Measurements from ENCODE around the gene CEP170. TPM values are rescaled to one million over a fixed set of nuclear protein-coding genes. Genes with fewer than 3 reads are reported as not detected.
"Not testable (repeated sequence)": the region's sequence is repeated elsewhere in the genome, so short reads cannot be mapped to it uniquely, and the experiment has no call there.

The CEP170 gene
- total RNA-seq, 1 experiment from 2014 or later, result 67.8 TPM

- ChIA-PET CTCF (interaction anchor here (0.7 kb wide), 1 partner anchor 101 kb away, joined by 4 read pairs; no protein-coding TSS in a partner anchor), POLR2A (ENCODE audit: low non-redundant PET) (no interaction called here)
- peak; percentile 27 for DNase-seq (ENCODE audit: low spot score)
- TF ChIP-seq EZH2 (IDR thresholded peaks at IDR 0.05; ENCODE audit: borderline replicate concordance, low read depth, low read length, poor library complexity, severe bottlenecking) (no peak), CTCF (conservative IDR thresholded peaks at IDR 0.05; ENCODE audit: low read depth, low read length) (no peak)
- Histone ChIP-seq H3K27me3 (replicated peaks; ENCODE audit: insufficient read depth, low read depth, low read length, poor library complexity) (no peaks in the 10 kb centered on the region), H3K4me1 (ENCODE audit: insufficient read depth, low read length, poor library complexity, severe bottlenecking) (peaks cover 18% of the 10 kb centered on the region), H3K36me3 (ENCODE audit: insufficient read depth, low read length, poor library complexity, severe bottlenecking) (no peaks in the 10 kb centered on the region), H3K27ac (ENCODE audit: low read depth, low read length, poor library complexity, severe bottlenecking) (peak overlapping the region; percentile 76), H3K4me3 (ENCODE audit: low read depth, low read length, poor library complexity, severe bottlenecking) (no peak overlapping the region), H3K9me3 (ENCODE audit: low read depth, low read length, poor library complexity, severe bottlenecking) (no peaks in the 10 kb centered on the region)
- intact Hi-C loops (cut with micrococcal nuclease; ENCODE audit: unreplicated experiment), result no loop called here
- BruUV-seq (replicated peaks), result no TSS peak
These were observed 41.9 kb downstream of the CEP170 start for GRCh38 chr1:243213045-243213787.

- H3K4me1 ChIP-seq (ENCODE audit: insufficient read depth, low read length, poor library complexity, severe bottlenecking), result peaks cover 18% of the 10 kb centered on the region
- H3K36me3 ChIP-seq (ENCODE audit: insufficient read depth, low read length, poor library complexity, severe bottlenecking); H3K27me3 ChIP-seq (replicated peaks; ENCODE audit: insufficient read depth, low read depth, low read length, poor library complexity); intact Hi-C loops (cut with micrococcal nuclease; ENCODE audit: unreplicated experiment); CTCF ChIA-PET; H3K4me3 ChIP-seq (ENCODE audit: low read depth, low read length, poor library complexity, severe bottlenecking); POLR2A ChIA-PET (ENCODE audit: low non-redundant PET); BruUV-seq (replicated peaks); H3K9me3 ChIP-seq (ENCODE audit: low read depth, low read length, poor library complexity, severe bottlenecking): not testable (repeated sequence)
- H3K27ac ChIP-seq (ENCODE audit: low read depth, low read length, poor library complexity, severe bottlenecking), result peak overlapping the region; percentile 16
- peak; percentile 12 for DNase-seq (ENCODE audit: low spot score)
These were observed 43.1 kb downstream of the CEP170 start for GRCh38 chr1:243211984-243212383.

GRCh38 chr1:243205026-243205501 is 50.0 kb downstream of the CEP170 start:
- CTCF ChIA-PET; H3K9me3 ChIP-seq (ENCODE audit: low read depth, low read length, poor library complexity, severe bottlenecking); intact Hi-C loops (cut with micrococcal nuclease; ENCODE audit: unreplicated experiment); H3K36me3 ChIP-seq (ENCODE audit: insufficient read depth, low read length, poor library complexity, severe bottlenecking); H3K27me3 ChIP-seq (replicated peaks; ENCODE audit: insufficient read depth, low read depth, low read length, poor library complexity); BruUV-seq (replicated peaks); DNase-seq (ENCODE audit: low spot score); H3K4me1 ChIP-seq (ENCODE audit: insufficient read depth, low read length, poor library complexity, severe bottlenecking); POLR2A ChIA-PET (ENCODE audit: low non-redundant PET); H3K27ac ChIP-seq (ENCODE audit: low read depth, low read length, poor library complexity, severe bottlenecking); H3K4me3 ChIP-seq (ENCODE audit: low read depth, low read length, poor library complexity, severe bottlenecking): not testable (repeated sequence)

- H3K4me1 ChIP-seq (ENCODE audit: insufficient read depth, low read length, poor library complexity, severe bottlenecking); DNase-seq (ENCODE audit: low spot score); H3K27ac ChIP-seq (ENCODE audit: low read depth, low read length, poor library complexity, severe bottlenecking); BruUV-seq (replicated peaks); POLR2A ChIA-PET (ENCODE audit: low non-redundant PET); H3K36me3 ChIP-seq (ENCODE audit: insufficient read depth, low read length, poor library complexity, severe bottlenecking); CTCF ChIA-PET; H3K27me3 ChIP-seq (replicated peaks; ENCODE audit: insufficient read depth, low read depth, low read length, poor library complexity); H3K4me3 ChIP-seq (ENCODE audit: low read depth, low read length, poor library complexity, severe bottlenecking); intact Hi-C loops (cut with micrococcal nuclease; ENCODE audit: unreplicated experiment); H3K9me3 ChIP-seq (ENCODE audit: low read depth, low read length, poor library complexity, severe bottlenecking): not testable (repeated sequence)
These were observed 50.7 kb downstream of the CEP170 start for GRCh38 chr1:243204336-243204735.

- H3K4me3 ChIP-seq (ENCODE audit: low read depth, low read length, poor library complexity, severe bottlenecking); BruUV-seq (replicated peaks); H3K27me3 ChIP-seq (replicated peaks; ENCODE audit: insufficient read depth, low read depth, low read length, poor library complexity); CTCF ChIA-PET; intact Hi-C loops (cut with micrococcal nuclease; ENCODE audit: unreplicated experiment); H3K4me1 ChIP-seq (ENCODE audit: insufficient read depth, low read length, poor library complexity, severe bottlenecking); H3K9me3 ChIP-seq (ENCODE audit: low read depth, low read length, poor library complexity, severe bottlenecking); H3K36me3 ChIP-seq (ENCODE audit: insufficient read depth, low read length, poor library complexity, severe bottlenecking); POLR2A ChIA-PET (ENCODE audit: low non-redundant PET); DNase-seq (ENCODE audit: low spot score); H3K27ac ChIP-seq (ENCODE audit: low read depth, low read length, poor library complexity, severe bottlenecking): not testable (repeated sequence)
These were observed 51.9 kb downstream of the CEP170 start for GRCh38 chr1:243203196-243203595.

- H3K4me3 ChIP-seq (ENCODE audit: low read depth, low read length, poor library complexity, severe bottlenecking); H3K4me1 ChIP-seq (ENCODE audit: insufficient read depth, low read length, poor library complexity, severe bottlenecking); H3K27ac ChIP-seq (ENCODE audit: low read depth, low read length, poor library complexity, severe bottlenecking); POLR2A ChIA-PET (ENCODE audit: low non-redundant PET); H3K27me3 ChIP-seq (replicated peaks; ENCODE audit: insufficient read depth, low read depth, low read length, poor library complexity); BruUV-seq (replicated peaks); CTCF ChIA-PET; H3K9me3 ChIP-seq (ENCODE audit: low read depth, low read length, poor library complexity, severe bottlenecking); H3K36me3 ChIP-seq (ENCODE audit: insufficient read depth, low read length, poor library complexity, severe bottlenecking); intact Hi-C loops (cut with micrococcal nuclease; ENCODE audit: unreplicated experiment); DNase-seq (ENCODE audit: low spot score): not testable (repeated sequence)
These were observed 53.8 kb downstream of the CEP170 start for GRCh38 chr1:243201316-243201715.

GRCh38 chr1:243197524-243197923 is 57.6 kb downstream of the CEP170 start:
- H3K27me3 ChIP-seq (replicated peaks; ENCODE audit: insufficient read depth, low read depth, low read length, poor library complexity); H3K4me3 ChIP-seq (ENCODE audit: low read depth, low read length, poor library complexity, severe bottlenecking); H3K36me3 ChIP-seq (ENCODE audit: insufficient read depth, low read length, poor library complexity, severe bottlenecking); BruUV-seq (replicated peaks); DNase-seq (ENCODE audit: low spot score); CTCF ChIA-PET; intact Hi-C loops (cut with micrococcal nuclease; ENCODE audit: unreplicated experiment); H3K4me1 ChIP-seq (ENCODE audit: insufficient read depth, low read length, poor library complexity, severe bottlenecking); H3K9me3 ChIP-seq (ENCODE audit: low read depth, low read length, poor library complexity, severe bottlenecking); H3K27ac ChIP-seq (ENCODE audit: low read depth, low read length, poor library complexity, severe bottlenecking); POLR2A ChIA-PET (ENCODE audit: low non-redundant PET): not testable (repeated sequence)
